ENCODE measurements around the gene SHBG.

GRCh38 chr17:7632492-7632894 is 2.6 kb downstream of the SHBG start:
- TF ChIP-seq CTCF (IDR thresholded peaks at IDR 0.05) (peak in 5 of 6 experiments; percentile 19 to 48 (median 40)), POLR2A (IDR thresholded peaks at IDR 0.05) (no peak)

All from Peyer's patch (tissue), 4 donors.